Esophagus squamous epithelium (tissue), 5 donors: Measurements from ENCODE around the gene VASH2. TPM values are rescaled to one million over a fixed set of nuclear protein-coding genes. Genes with fewer than 3 reads are reported as not detected.
A peak's percentile ranks its signal among the peaks of the same experiment; 100 is the strongest.

Source experiments
- DNase-seq: peaks from one replicate; lab custom pipeline; 2025; lab: John Stamatoyannopoulos, UW
- H3K27ac ChIP-seq, 4 donors: fragments of 200-600 bp; sonication (generic); one replicate each; pipeline ENCODE4 v1.5.1; 2016 to 2019; ENCODE audit warnings: mild to moderate bottlenecking in 1 of 4
- H3K27me3 ChIP-seq, 4 donors: fragments of 200-600 bp; sonication (generic); 1 replicate in 3 of 4; 2 replicates in 1 of 4; pipeline versions ENCODE4 v1.5.1 to v1.6.0; 2017 to 2021; ENCODE audit warnings: antibody characterized with exemption in 1 of 4
- H3K36me3 ChIP-seq, 3 donors: fragments of 200-600 bp; sonication (generic); one replicate each; pipeline ENCODE4 v1.5.1; 2016 to 2019
- H3K4me1 ChIP-seq, 3 donors: fragments of 200-600 bp; sonication (generic); one replicate each; pipeline ENCODE4 v1.5.1; 2017 to 2019
- H3K4me3 ChIP-seq, 4 donors: fragments of 200-600 bp; sonication (generic); 1 replicate in 3 of 4; 2 replicates in 1 of 4; pipeline ENCODE4 v1.5.1; 2016 to 2019; ENCODE audit warnings: mild to moderate bottlenecking in 2 of 4, moderate library complexity in 1 of 4
- H3K9me3 ChIP-seq, 3 donors: fragments of 200-600 bp; sonication (generic); one replicate each; pipeline ENCODE4 v1.5.1; 2016 to 2019
- POLR2A ChIP-seq, 4 donors: fragments of 450-650 bp; IDR thresholded peaks; one replicate each; pipeline ENCODE4 v1.6.1; 2017; ENCODE audit warnings: antibody characterized with exemption in 4 of 4, mild to moderate bottlenecking in 4 of 4, moderate library complexity in 3 of 4
- WGBS, 2 donors: methylation state at CpG; one replicate each; pipeline ENCODE4 v1.1.5; 2018; 5-methylcytosine and 5-hydroxymethylcytosine counted together
- intact Hi-C: fragments of 100-400 bp; cut with DNase I; formaldehyde crosslinking; loops from one replicate; pipeline ENCODE4 v1.15.0; 2022
- total RNA-seq, 4 donors: library from RNA; depleted of rRNA; stranded (reverse); fragments of >200 nt; gene quantifications; one replicate each; pipeline ENCODE4 v1.1.0, GENCODE V29; 2016
- TF ChIP-seq, protein P1 (sequence below), 6 experiments: fragments of 450-650 bp in 4 of 6; fragments of 200-600 bp in 2 of 6; sonication (generic) in 2 of 6; IDR thresholded peaks; one replicate each; pipeline ENCODE4 v1.5.1; 2016 to 2019; ENCODE audit warnings: antibody characterized with exemption in 6 of 6, mild to moderate bottlenecking in 4 of 6, moderate library complexity in 4 of 6
- donor health status: DM: yes; HTN: yes; CAD: no.

The VASH2 gene
- total RNA-seq, 4 donors from 2014 or later: 0.27 to 3.4 (median 2.4) TPM

DNA sequence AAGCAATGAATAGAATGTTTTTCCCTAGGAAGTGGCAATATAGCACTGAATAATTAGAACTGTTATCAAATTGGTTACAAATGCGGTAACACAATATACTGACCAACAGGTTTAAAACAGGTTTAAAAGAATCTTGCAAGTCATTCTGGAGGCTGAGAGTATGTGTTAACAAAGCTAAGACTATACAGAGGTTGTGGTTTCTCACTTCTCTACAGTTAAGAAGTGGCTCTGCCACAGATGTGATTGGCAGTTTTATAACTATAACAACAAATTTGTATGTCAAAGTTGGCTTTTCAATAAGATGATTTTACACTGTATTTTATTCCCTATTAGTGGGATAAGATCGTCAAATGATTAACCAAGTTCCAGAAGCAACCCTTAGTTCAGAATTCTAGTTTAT is 58.2 kb downstream of the VASH2 start:
- peaks cover 0 to 94% (median 6%) of the 10 kb centered on the region in 3 donors for H3K36me3 ChIP-seq
- TF ChIP-seq POLR2A (IDR thresholded peaks at IDR 0.05): no peak
- TF ChIP-seq, protein P1, sequence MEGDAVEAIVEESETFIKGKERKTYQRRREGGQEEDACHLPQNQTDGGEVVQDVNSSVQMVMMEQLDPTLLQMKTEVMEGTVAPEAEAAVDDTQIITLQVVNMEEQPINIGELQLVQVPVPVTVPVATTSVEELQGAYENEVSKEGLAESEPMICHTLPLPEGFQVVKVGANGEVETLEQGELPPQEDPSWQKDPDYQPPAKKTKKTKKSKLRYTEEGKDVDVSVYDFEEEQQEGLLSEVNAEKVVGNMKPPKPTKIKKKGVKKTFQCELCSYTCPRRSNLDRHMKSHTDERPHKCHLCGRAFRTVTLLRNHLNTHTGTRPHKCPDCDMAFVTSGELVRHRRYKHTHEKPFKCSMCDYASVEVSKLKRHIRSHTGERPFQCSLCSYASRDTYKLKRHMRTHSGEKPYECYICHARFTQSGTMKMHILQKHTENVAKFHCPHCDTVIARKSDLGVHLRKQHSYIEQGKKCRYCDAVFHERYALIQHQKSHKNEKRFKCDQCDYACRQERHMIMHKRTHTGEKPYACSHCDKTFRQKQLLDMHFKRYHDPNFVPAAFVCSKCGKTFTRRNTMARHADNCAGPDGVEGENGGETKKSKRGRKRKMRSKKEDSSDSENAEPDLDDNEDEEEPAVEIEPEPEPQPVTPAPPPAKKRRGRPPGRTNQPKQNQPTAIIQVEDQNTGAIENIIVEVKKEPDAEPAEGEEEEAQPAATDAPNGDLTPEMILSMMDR (IDR thresholded peaks at IDR 0.05): no peak
- no peaks in the 10 kb centered on the region for H3K9me3 ChIP-seq
- H3K27ac ChIP-seq: no peak overlapping the region
- peaks cover 0 to 13% (median under 1%) of the 10 kb centered on the region in 3 donors for H3K4me1 ChIP-seq
- no peak overlapping the region for H3K4me3 ChIP-seq
- no peaks in the 10 kb centered on the region for H3K27me3 ChIP-seq
- no peak for DNase-seq
- WGBS, 2 donors: 60 to 96% methylated on average over 2 of the region's 2 CpGs
- intact Hi-C loops: no loop called here

DNA sequence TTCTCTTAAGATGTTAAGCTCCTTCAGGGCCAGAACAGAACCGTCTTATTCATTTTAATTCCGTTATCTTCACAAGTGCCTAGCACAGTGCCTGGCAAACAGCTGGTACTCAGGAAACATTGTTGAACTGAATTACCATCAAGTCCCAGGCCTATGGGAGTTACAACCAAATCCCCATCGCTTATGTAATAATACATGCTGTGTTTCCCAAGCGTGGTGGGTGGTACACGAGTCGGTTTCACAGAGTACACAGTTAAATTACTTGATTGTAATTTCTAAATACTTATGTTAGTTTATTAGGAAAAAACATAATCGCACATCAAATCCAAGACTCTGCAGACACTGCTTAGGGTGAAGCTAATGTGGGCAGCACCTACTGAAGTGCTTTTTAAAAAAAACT is 64.3 kb downstream of the VASH2 start:
- H3K4me3 ChIP-seq: peak overlapping the region; percentile 74 to 83 (median 78)
- H3K27me3 ChIP-seq: no peaks in the 10 kb centered on the region
- WGBS, 2 donors: 9 to 11% methylated on average over 7 of the region's 7 CpGs
- peak overlapping the region; percentile 86 to 92 (median 91) for H3K27ac ChIP-seq
- H3K36me3 ChIP-seq: peaks cover 0 to 36% (median 0%) of the 10 kb centered on the region in 3 donors
- DNase-seq: no peak
- H3K9me3 ChIP-seq: no peaks in the 10 kb centered on the region
- intact Hi-C loops: no loop called here
- TF ChIP-seq POLR2A (IDR thresholded peaks at IDR 0.05): no peak
- TF ChIP-seq, protein P1 (IDR thresholded peaks at IDR 0.05): no peak
- peaks cover 0 to 33% (median 10%) of the 10 kb centered on the region in 3 donors for H3K4me1 ChIP-seq

DNA sequence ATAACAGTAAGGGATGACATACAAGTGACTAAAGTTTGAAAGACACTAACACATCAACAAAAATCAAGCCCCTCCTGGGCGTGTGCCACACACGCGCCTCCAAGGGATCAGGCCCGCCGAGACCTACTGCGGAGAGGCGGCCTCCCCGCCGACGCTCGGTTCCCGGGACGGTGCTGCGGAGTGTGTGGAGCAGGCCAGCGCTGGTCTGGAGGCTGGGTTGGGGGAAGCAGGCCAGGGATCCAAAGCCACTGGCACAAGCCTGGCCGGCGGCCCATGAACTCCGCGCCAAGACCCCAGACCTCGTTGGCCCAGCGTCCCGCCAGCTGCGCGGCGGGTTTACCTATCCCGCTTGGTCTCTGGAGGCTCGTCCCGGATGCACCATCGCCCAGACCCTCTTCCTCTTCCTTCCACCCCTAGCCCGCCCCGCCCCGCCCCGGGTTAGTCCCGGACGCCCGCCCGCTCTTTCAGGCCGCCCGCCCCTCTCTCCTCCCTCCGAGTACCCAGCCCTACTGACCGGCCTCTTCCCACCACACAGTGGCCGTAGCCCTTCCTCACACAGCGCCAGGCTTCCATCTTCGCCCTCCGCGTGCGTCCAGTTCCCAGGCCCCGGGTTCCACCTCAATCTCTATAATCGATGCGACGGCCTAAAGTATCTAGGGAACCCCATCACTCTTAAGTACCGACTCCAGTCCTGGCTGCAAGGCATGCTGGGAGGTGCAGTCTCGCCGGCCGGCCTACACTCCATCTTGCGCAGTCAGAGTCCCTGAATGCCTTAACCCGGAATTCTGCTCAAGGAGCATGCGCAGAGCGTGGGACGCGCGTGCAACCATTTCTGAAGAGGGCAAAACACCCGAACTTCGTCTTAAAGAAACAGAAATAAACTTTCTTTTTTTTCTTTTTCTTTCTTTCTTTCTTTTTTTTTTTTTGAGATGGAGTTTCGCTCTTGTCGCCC is 65.0 kb downstream of the VASH2 start, which contains the start of gene ANGEL2:
Gene ANGEL2, minus strand, starts transcription at position 769 of the 952 bp plus-strand sequence. Its CDS starts 196 bp downstream, at position 573.
- WGBS, 2 donors: 0 to 1% methylated on average over 33 to 40 of the region's 66 CpGs
- H3K4me1 ChIP-seq: peaks cover 0 to 33% (median 10%) of the 10 kb centered on the region in 3 donors
- peak within 1 kb of the TSS; percentile 74 to 83 (median 78) for H3K4me3 ChIP-seq
- no peaks in the 10 kb centered on the region for H3K27me3 ChIP-seq
- peak in 3 of 4 donors; percentile 39 to 68 (median 61) for TF ChIP-seq POLR2A (IDR thresholded peaks at IDR 0.05)
- TF ChIP-seq, protein P1 (IDR thresholded peaks at IDR 0.05): peak in 1 of 6 experiments; percentile 40
- H3K9me3 ChIP-seq: no peaks in the 10 kb centered on the region
- peak; percentile 85 for DNase-seq
- peaks cover 0 to 29% (median 0%) of the 10 kb centered on the region in 3 donors for H3K36me3 ChIP-seq
- intact Hi-C loops: no loop called here
- peak within 1 kb of the TSS; percentile 86 to 92 (median 91) for H3K27ac ChIP-seq

DNA sequence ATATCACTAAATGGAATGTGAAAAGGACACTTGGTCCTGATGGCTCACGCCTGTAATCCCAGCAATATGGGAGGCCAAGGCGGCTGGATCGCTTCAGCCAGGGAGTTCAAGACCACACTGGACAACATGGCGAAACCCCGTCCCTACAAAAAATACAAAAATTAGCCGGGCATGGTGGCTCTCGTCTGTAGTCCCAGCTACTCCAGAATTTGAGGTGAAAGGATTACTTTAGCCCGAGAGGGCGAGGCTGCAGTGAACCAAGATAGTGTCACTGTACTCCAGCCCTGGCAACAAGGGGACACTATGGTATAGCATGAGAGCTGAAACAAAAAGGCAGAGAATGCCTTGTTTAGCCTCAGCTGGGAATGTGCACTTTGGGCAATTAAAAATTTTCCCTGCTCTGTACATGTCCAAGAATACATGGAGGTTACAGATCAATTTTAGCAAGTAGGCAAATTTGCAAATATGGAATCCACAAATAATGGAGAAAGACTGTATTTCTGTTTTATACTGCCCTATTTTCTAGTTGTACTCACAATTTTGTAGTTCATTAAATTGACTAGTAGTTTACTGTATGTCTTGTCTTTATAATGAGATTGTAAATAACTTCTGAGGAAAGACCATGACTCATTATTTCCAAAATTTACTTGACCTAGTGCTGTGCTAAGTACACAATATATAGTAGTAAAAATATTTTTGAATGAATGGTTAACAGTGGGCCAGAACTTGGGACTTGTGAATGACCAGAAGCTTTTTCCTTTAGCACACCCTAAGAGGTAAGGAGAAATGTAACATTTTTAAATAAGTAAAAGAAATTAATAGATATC is 67.3 kb downstream of the VASH2 start:
- WGBS, 2 donors: 95 to 96% methylated on average over 9 of the region's 9 CpGs
- intact Hi-C loops: no loop called here
- TF ChIP-seq, protein P1 (IDR thresholded peaks at IDR 0.05): no peak
- no peak for TF ChIP-seq POLR2A (IDR thresholded peaks at IDR 0.05)

More for the DNA sequence above, 67.3 kb downstream of the VASH2 start:
- Histone ChIP-seq H3K4me3 (no peak overlapping the region), H3K27me3 (peaks cover 0 to 4% (median 0%) of the 10 kb centered on the region in 4 donors), H3K4me1 (peaks cover 0 to 28% (median 10%) of the 10 kb centered on the region in 3 donors), H3K27ac (no peak overlapping the region), H3K36me3 (peaks cover 0 to 7% (median 0%) of the 10 kb centered on the region in 3 donors), H3K9me3 (no peaks in the 10 kb centered on the region)
- DNase-seq: no peak
